K562 (cell line): Measurements from ENCODE around the gene FBXO10. TPM values are rescaled to one million over a fixed set of nuclear protein-coding genes. Genes with fewer than 3 reads are reported as not detected.

Experiments used
- ARID1B ChIP-seq: fragments of 450-650 bp; IDR thresholded peaks from 2 replicates; pipeline ENCODE4 v1.6.1; 2016; ENCODE audit warnings: antibody characterized with exemption, mild to moderate bottlenecking, inconsistent platforms
- BHLHE40 ChIP-seq: IDR thresholded peaks from 2 replicates; pipeline ENCODE4 v1.6.1; 2011; ENCODE audit warnings: low read length, improper control_type of control experiment
- CBX3 ChIP-seq, 2 experiments: IDR thresholded peaks; 1 replicate in 1 of 2; 2 replicates in 1 of 2; pipeline ENCODE4 v1.6.1; 2012; ENCODE audit warnings: inconsistent platforms in 2 of 2, low read length in 2 of 2, borderline replicate concordance in 1 of 2, control low read depth in 1 of 2
- CEBPB ChIP-seq: fragments of 450-650 bp; IDR thresholded peaks from 2 replicates; pipeline ENCODE4 v1.6.1; 2016; ENCODE audit warnings: missing genetic modification characterization, missing compliant biosample characterization
- FOXK1 ChIP-seq: sonication (generic); formaldehyde crosslinking; IDR thresholded peaks from 2 replicates; pipeline ENCODE4 v1.8.0; 2022; ENCODE audit warnings: missing genetic modification reagents, mild to moderate bottlenecking, borderline replicate concordance
- GABPB2 ChIP-seq: fragments of 250-450 bp; sonication (Bioruptor Pico); conservative IDR thresholded peaks from 2 replicates; pipeline ENCODE4 v1.5.1; 2021; ENCODE audit warnings: mild to moderate bottlenecking
- NFATC3 ChIP-seq: fragments of 450-650 bp; IDR thresholded peaks from 2 replicates; pipeline ENCODE4 v1.6.1; 2017; ENCODE audit warnings: mild to moderate bottlenecking
- PHF20 ChIP-seq: fragments of 450-650 bp; IDR thresholded peaks from 2 replicates; pipeline ENCODE4 v1.6.1; 2018; ENCODE audit not compliant: partially characterized antibody
- POLR2AphosphoS5 ChIP-seq: IDR thresholded peaks from 2 replicates; pipeline ENCODE4 v1.6.1; 2011; ENCODE audit warnings: mild to moderate bottlenecking, low read depth, low read length, moderate library complexity; ENCODE audit not compliant: control insufficient read depth, insufficient read depth
- RBM17 ChIP-seq: fragments of 200-400 bp; formaldehyde crosslinking; IDR thresholded peaks from 2 replicates; pipeline ENCODE4 v1.6.1; 2017; ENCODE audit warnings: low read depth, mild to moderate bottlenecking, low read length, borderline replicate concordance
- RFX5 ChIP-seq: IDR thresholded peaks from 2 replicates; pipeline ENCODE4 v1.6.1; 2011; ENCODE audit warnings: low read depth, mild to moderate bottlenecking, improper control_type of control experiment, low read length
- RHOXF2B ChIP-seq: fragments of 250-450 bp; sonication (Bioruptor Pico); conservative IDR thresholded peaks from 2 replicates; pipeline ENCODE4 v1.5.1; 2021
- SMAD4 ChIP-seq: fragments of 250-450 bp; sonication (Bioruptor Pico); conservative IDR thresholded peaks from 2 replicates; pipeline ENCODE4 v1.8.0; 2021; ENCODE audit warnings: inconsistent platforms, mild to moderate bottlenecking, moderate library complexity
- SUPT5H ChIP-seq: fragments of 450-650 bp; IDR thresholded peaks from 2 replicates; pipeline ENCODE4 v1.6.1; 2016
- TOE1 ChIP-seq, 2 experiments: fragments of 450-650 bp in 1 of 2; sonication (generic) in 1 of 2; formaldehyde crosslinking in 1 of 2; IDR thresholded peaks; 2 replicates each; pipeline versions ENCODE4 v1.7.1 to v1.8.0; 2016 to 2022; ENCODE audit warnings: borderline replicate concordance in 2 of 2, mild to moderate bottlenecking in 2 of 2, antibody characterized with exemption in 1 of 2, inconsistent platforms in 1 of 2, low read depth in 1 of 2, missing genetic modification reagents in 1 of 2, moderate library complexity in 1 of 2
- TSC22D4 ChIP-seq: fragments of 450-650 bp; IDR thresholded peaks from 2 replicates; pipeline ENCODE4 v1.6.1; 2016; ENCODE audit warnings: missing genetic modification characterization, missing biosample characterization, control low read depth
- ZBTB8A ChIP-seq: fragments of 450-650 bp; IDR thresholded peaks from 2 replicates; pipeline ENCODE4 v1.6.1; 2018; ENCODE audit warnings: mild to moderate bottlenecking, moderate library complexity; ENCODE audit not compliant: partially characterized antibody
- ZFP36 ChIP-seq: fragments of 150-350 bp; IDR thresholded peaks from 2 replicates; pipeline ENCODE4 v1.6.1; 2018; ENCODE audit warnings: low read length, low read depth; ENCODE audit not compliant: partially characterized antibody
- ZNF324 ChIP-seq: fragments of 250-450 bp; sonication (Bioruptor Pico); IDR thresholded peaks from 2 replicates; pipeline ENCODE4 v1.4.0; 2020; ENCODE audit warnings: mild to moderate bottlenecking
- ZNF717 ChIP-seq: fragments of 250-450 bp; sonication (Bioruptor Pico); IDR thresholded peaks from 2 replicates; pipeline ENCODE4 v1.5.0; 2021
- polyA plus RNA-seq, 8 experiments: library from polyadenylated mRNA; depleted of rRNA in 4 of 8; stranded (reverse) in 5 of 8; unstranded in 3 of 8; fragments of >200 nt; fragmentation: Nextera tagmentation in 2 of 8; fragmentation: Illumina TruSeq in 1 of 8; extraction: Ambion mirVana in 2 of 8; extraction: Trizol in 1 of 8; gene quantifications; 2 replicates each; pipeline versions ENCODE4 v1.2.1 to v1.2.3, GENCODE V29; 2011 to 2014; ENCODE audit warnings: inconsistent platforms in 1 of 8, missing spikeins in 1 of 8
- total RNA-seq, 7 experiments: library from RNA; depleted of rRNA in 6 of 7; stranded (reverse); fragments of >200 nt in 6 of 7; fragmentation: Illumina TruSeq in 2 of 7; extraction: Trizol in 2 of 7; gene quantifications; 2 replicates each; pipeline versions ENCODE4 v1.2.1 to v1.2.3, GENCODE V29; 2011 to 2021; ENCODE audit warnings: low replicate concordance in 1 of 7
- TF ChIP-seq, protein P1 (sequence below): fragments of 250-450 bp; sonication (Bioruptor Pico); IDR thresholded peaks from 2 replicates; pipeline ENCODE4 v1.8.0; 2021; ENCODE audit warnings: moderate library complexity, mild to moderate bottlenecking, inconsistent platforms
- TF ChIP-seq, protein P2 (sequence below): IDR thresholded peaks from 2 replicates; pipeline ENCODE4 v1.6.1; 2014; ENCODE audit warnings: antibody characterized with exemption
- TF ChIP-seq, protein P3 (sequence below): sonication (generic); formaldehyde crosslinking; IDR thresholded peaks from 2 replicates; pipeline ENCODE4 v1.8.0; 2022; ENCODE audit warnings: missing genetic modification reagents, mild to moderate bottlenecking, borderline replicate concordance
- TF ChIP-seq, protein P4 (sequence below): sonication (generic); formaldehyde crosslinking; IDR thresholded peaks from 2 replicates; pipeline ENCODE4 v1.8.1; 2023; ENCODE audit warnings: mild to moderate bottlenecking, missing genetic modification reagents, moderate library complexity

The FBXO10 gene
- total and polyA plus RNA-seq, 9 of the 15 experiments (the other 6 are each of a cell fraction or from before 2014, with no cell fraction given), result 0.84 to 9.9 (median 6.0) TPM

DNA sequence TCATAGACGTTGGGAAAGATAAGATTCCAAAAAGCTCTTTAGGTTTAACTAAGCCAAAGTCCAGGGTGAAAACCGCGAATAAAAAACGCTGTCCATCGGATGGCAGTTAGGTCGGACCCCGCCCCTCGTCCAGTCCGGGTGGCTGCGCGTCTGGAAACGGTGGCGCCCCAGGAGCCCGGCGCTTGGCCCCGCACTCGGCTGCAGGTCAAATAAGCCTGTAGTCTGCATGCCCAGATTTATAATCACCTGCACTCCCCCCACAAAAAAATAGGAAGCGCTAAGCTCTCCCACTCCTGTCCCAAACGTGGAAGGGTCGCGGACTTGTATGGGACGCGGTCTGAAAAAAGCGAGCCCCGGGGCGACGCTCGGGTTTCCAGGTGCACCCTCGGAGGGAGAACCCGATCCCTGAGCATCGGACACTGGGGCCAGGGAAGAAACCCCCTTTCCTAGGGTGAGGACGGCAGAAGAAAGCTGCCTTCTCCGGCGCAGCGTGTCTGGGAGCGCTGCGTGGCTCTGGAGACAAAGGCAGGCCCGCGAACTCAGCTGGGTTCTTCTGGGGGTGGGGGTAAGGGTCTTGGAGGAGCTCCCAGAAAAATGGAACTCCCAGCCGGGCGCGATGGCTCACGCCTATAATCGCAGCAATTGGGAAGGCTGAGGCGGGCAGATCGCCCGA lies 110.0 kb downstream of the FBXO10 start (continued):
- TF ChIP-seq PHF20, result no peak
- TF ChIP-seq RFX5, result no peak
- no peak for TF ChIP-seq TOE1 (IDR thresholded peaks at IDR 0.05; ENCODE audit: borderline replicate concordance)
- no peak for TF ChIP-seq TOE1 (CRISPR knock-in tag; IDR thresholded peaks at IDR 0.05; ENCODE audit: borderline replicate concordance, low read depth)
- TF ChIP-seq, protein P1, sequence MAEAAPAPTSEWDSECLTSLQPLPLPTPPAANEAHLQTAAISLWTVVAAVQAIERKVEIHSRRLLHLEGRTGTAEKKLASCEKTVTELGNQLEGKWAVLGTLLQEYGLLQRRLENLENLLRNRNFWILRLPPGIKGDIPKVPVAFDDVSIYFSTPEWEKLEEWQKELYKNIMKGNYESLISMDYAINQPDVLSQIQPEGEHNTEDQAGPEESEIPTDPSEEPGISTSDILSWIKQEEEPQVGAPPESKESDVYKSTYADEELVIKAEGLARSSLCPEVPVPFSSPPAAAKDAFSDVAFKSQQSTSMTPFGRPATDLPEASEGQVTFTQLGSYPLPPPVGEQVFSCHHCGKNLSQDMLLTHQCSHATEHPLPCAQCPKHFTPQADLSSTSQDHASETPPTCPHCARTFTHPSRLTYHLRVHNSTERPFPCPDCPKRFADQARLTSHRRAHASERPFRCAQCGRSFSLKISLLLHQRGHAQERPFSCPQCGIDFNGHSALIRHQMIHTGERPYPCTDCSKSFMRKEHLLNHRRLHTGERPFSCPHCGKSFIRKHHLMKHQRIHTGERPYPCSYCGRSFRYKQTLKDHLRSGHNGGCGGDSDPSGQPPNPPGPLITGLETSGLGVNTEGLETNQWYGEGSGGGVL (CRISPR knock-in tag), result no peak
- peak; percentile 38; the same call in 1 of the 2 replicates for TF ChIP-seq POLR2AphosphoS5
- no peak for TF ChIP-seq CEBPB (tag)
- TF ChIP-seq SMAD4, result peak; percentile 5; the same call in 1 of the 2 replicates
- TF ChIP-seq RBM17, result no peak
- TF ChIP-seq GABPB2 (CRISPR knock-in tag), result no peak
- no peak for TF ChIP-seq ZNF717 (CRISPR knock-in tag)
- TF ChIP-seq ARID1B, result no peak
- no peak for TF ChIP-seq ZNF324
- no peak for TF ChIP-seq RHOXF2B (CRISPR knock-in tag)
- TF ChIP-seq, protein P2, sequence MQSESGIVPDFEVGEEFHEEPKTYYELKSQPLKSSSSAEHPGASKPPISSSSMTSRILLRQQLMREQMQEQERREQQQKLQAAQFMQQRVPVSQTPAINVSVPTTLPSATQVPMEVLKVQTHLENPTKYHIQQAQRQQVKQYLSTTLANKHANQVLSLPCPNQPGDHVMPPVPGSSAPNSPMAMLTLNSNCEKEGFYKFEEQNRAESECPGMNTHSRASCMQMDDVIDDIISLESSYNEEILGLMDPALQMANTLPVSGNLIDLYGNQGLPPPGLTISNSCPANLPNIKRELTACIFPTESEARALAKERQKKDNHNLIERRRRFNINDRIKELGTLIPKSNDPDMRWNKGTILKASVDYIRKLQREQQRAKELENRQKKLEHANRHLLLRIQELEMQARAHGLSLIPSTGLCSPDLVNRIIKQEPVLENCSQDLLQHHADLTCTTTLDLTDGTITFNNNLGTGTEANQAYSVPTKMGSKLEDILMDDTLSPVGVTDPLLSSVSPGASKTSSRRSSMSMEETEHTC, result no peak
- TF ChIP-seq NFATC3, result peak; percentile 81; the same call in 1 of the 2 replicates
- no peak for TF ChIP-seq TSC22D4 (tag)
- TF ChIP-seq SUPT5H, result 0 out of 2 replicates have a peak, but pooled peaks have one; percentile 86
- TF ChIP-seq, protein P3, sequence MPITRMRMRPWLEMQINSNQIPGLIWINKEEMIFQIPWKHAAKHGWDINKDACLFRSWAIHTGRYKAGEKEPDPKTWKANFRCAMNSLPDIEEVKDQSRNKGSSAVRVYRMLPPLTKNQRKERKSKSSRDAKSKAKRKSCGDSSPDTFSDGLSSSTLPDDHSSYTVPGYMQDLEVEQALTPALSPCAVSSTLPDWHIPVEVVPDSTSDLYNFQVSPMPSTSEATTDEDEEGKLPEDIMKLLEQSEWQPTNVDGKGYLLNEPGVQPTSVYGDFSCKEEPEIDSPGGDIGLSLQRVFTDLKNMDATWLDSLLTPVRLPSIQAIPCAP (CRISPR knock-in tag), result no peak
- TF ChIP-seq CBX3 (IDR thresholded peaks at IDR 0.05; ENCODE audit: borderline replicate concordance in 1 of 2, low read length in 2 of 2), result no peak
- TF ChIP-seq ZBTB8A, result no peak
- TF ChIP-seq, protein P4, sequence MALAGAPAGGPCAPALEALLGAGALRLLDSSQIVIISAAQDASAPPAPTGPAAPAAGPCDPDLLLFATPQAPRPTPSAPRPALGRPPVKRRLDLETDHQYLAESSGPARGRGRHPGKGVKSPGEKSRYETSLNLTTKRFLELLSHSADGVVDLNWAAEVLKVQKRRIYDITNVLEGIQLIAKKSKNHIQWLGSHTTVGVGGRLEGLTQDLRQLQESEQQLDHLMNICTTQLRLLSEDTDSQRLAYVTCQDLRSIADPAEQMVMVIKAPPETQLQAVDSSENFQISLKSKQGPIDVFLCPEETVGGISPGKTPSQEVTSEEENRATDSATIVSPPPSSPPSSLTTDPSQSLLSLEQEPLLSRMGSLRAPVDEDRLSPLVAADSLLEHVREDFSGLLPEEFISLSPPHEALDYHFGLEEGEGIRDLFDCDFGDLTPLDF (CRISPR knock-in tag), result no peak
- no peak for TF ChIP-seq ZFP36
- TF ChIP-seq FOXK1, result no peak; the same call in 1 of the 2 replicates
- peak; percentile 5; the same call in 1 of the 2 replicates for TF ChIP-seq BHLHE40
